ENCODE results near the gene AGXT. TPM values are rescaled to one million over a fixed set of nuclear protein-coding genes. Genes with fewer than 3 reads are reported as not detected.
"Not testable (repeated sequence)": the region's sequence is repeated elsewhere in the genome, so short reads cannot be mapped to it uniquely, and the experiment has no call there.

AGXT gene
- total RNA-seq, 1 donor = not detected

- H3K27ac ChIP-seq (ENCODE audit: low read depth, low read length) = no peak overlapping the region
- H3K27me3 ChIP-seq (ENCODE audit: insufficient read depth, low read length) = peaks cover 28% of the 10 kb centered on the region
- no peaks in the 10 kb centered on the region for H3K9me3 ChIP-seq (ENCODE audit: low read depth, low read length)
- H3K4me1 ChIP-seq (ENCODE audit: insufficient read depth, low read length) = peaks cover 11% of the 10 kb centered on the region
- no peaks in the 10 kb centered on the region for H3K79me2 ChIP-seq (ENCODE audit: insufficient read depth, low read length)
- H4K20me1 ChIP-seq (ENCODE audit: insufficient read depth, low read length) = peaks cover 4% of the 10 kb centered on the region
- H3K4me3 ChIP-seq (ENCODE audit: insufficient read depth, low read length) = no peak overlapping the region
- TF ChIP-seq CTCF (IDR thresholded peaks at IDR 0.05; ENCODE audit: extremely low read depth, low read depth, low read length) = peak; percentile 72
- H3K36me3 ChIP-seq (ENCODE audit: insufficient read depth, low read length) = no peaks in the 10 kb centered on the region
- no peak overlapping the region for H3K4me2 ChIP-seq (ENCODE audit: insufficient read depth, low read length)
- DNase-seq (ENCODE audit: insufficient read length, low spot score, missing footprints) = peak; percentile 99
- no peak overlapping the region for H2AFZ ChIP-seq (ENCODE audit: low read length)
Observed at GRCh38 chr2:240840435-240841060, 28.1 kb upstream of the AGXT start.

- not testable (repeated sequence) for H3K9me3 ChIP-seq (ENCODE audit: low read depth, low read length); H3K27ac ChIP-seq (ENCODE audit: low read depth, low read length); H3K4me1 ChIP-seq (ENCODE audit: insufficient read depth, low read length); H3K4me2 ChIP-seq (ENCODE audit: insufficient read depth, low read length); H3K79me2 ChIP-seq (ENCODE audit: insufficient read depth, low read length); H4K20me1 ChIP-seq (ENCODE audit: insufficient read depth, low read length); H2AFZ ChIP-seq (ENCODE audit: low read length); DNase-seq (ENCODE audit: insufficient read length, low spot score, missing footprints); H3K36me3 ChIP-seq (ENCODE audit: insufficient read depth, low read length); H3K27me3 ChIP-seq (ENCODE audit: insufficient read depth, low read length); H3K4me3 ChIP-seq (ENCODE audit: insufficient read depth, low read length)
Observed at GRCh38 chr2:240846309-240846708, 22.3 kb upstream of the AGXT start.

- H3K4me3 ChIP-seq (ENCODE audit: insufficient read depth, low read length) = no peak overlapping the region
- H3K27ac ChIP-seq (ENCODE audit: low read depth, low read length) = no peak overlapping the region
- peaks cover 2% of the 10 kb centered on the region for H4K20me1 ChIP-seq (ENCODE audit: insufficient read depth, low read length)
- no peak overlapping the region for H2AFZ ChIP-seq (ENCODE audit: low read length)
- no peaks in the 10 kb centered on the region for H3K36me3 ChIP-seq (ENCODE audit: insufficient read depth, low read length)
- H3K4me1 ChIP-seq (ENCODE audit: insufficient read depth, low read length) = no peaks in the 10 kb centered on the region
- no peak for TF ChIP-seq CTCF (IDR thresholded peaks at IDR 0.05; ENCODE audit: extremely low read depth, low read depth, low read length)
- peak; percentile 19 for DNase-seq (ENCODE audit: insufficient read length, low spot score, missing footprints)
- H3K4me2 ChIP-seq (ENCODE audit: insufficient read depth, low read length) = no peak overlapping the region
- H3K79me2 ChIP-seq (ENCODE audit: insufficient read depth, low read length) = no peaks in the 10 kb centered on the region
- H3K9me3 ChIP-seq (ENCODE audit: low read depth, low read length) = no peaks in the 10 kb centered on the region
- peaks cover 9% of the 10 kb centered on the region for H3K27me3 ChIP-seq (ENCODE audit: insufficient read depth, low read length)
Observed at GRCh38 chr2:240846873-240847595, 21.6 kb upstream of the AGXT start.

GRCh38 chr2:240847817-240848216 is 20.8 kb upstream of the AGXT start:
- Histone ChIP-seq H3K79me2 (ENCODE audit: insufficient read depth, low read length) (no peaks in the 10 kb centered on the region), H3K9me3 (ENCODE audit: low read depth, low read length) (no peaks in the 10 kb centered on the region), H3K4me3 (ENCODE audit: insufficient read depth, low read length) (no peak overlapping the region), H4K20me1 (ENCODE audit: insufficient read depth, low read length) (peaks cover 2% of the 10 kb centered on the region), H3K27ac (ENCODE audit: low read depth, low read length) (no peak overlapping the region), H2AFZ (ENCODE audit: low read length) (no peak overlapping the region), H3K4me2 (ENCODE audit: insufficient read depth, low read length) (no peak overlapping the region), H3K4me1 (ENCODE audit: insufficient read depth, low read length) (no peaks in the 10 kb centered on the region), H3K36me3 (ENCODE audit: insufficient read depth, low read length) (no peaks in the 10 kb centered on the region), H3K27me3 (ENCODE audit: insufficient read depth, low read length) (peaks cover 9% of the 10 kb centered on the region)
- no peak for TF ChIP-seq CTCF (IDR thresholded peaks at IDR 0.05; ENCODE audit: extremely low read depth, low read depth, low read length)
- DNase-seq (ENCODE audit: insufficient read length, low spot score, missing footprints) = peak; percentile 41

Data from osteoblast (primary cell).